H9 (cell line): ENCODE measurements around the gene MTX3. TPM values are rescaled to one million over a fixed set of nuclear protein-coding genes. Genes with fewer than 3 reads are reported as not detected.

ENCODE experiments used
- DNase-seq: peaks from one replicate; pipeline ENCODE4 v3.0.0-alpha.2; 2017
- H2AFZ ChIP-seq: one replicate; pipeline ENCODE4 v1.6.1; 2013; ENCODE audit warnings: mild to moderate bottlenecking, low read length, control low read depth, moderate library complexity
- H2AK5ac ChIP-seq: 2 replicates; pipeline ENCODE4 v1.6.1; 2013; ENCODE audit warnings: low read length, control low read depth, mixed read lengths; ENCODE audit not compliant: insufficient read length
- H2BK120ac ChIP-seq: one replicate; pipeline ENCODE4 v1.6.1; 2013; ENCODE audit warnings: low read depth, mild to moderate bottlenecking, low read length, control low read depth, inconsistent platforms; ENCODE audit not compliant: poor library complexity, severe bottlenecking
- H2BK12ac ChIP-seq: 2 replicates; pipeline ENCODE4 v1.6.1; 2013; ENCODE audit warnings: low read length, control low read depth, mixed read lengths, low read depth; ENCODE audit not compliant: insufficient read length
- H2BK15ac ChIP-seq: 2 replicates; pipeline ENCODE4 v1.6.1; 2013; ENCODE audit warnings: low read depth, low read length, control low read depth
- H2BK20ac ChIP-seq: one replicate; pipeline ENCODE4 v1.6.1; 2013; ENCODE audit warnings: low read depth, mild to moderate bottlenecking, low read length, control low read depth, inconsistent platforms; ENCODE audit not compliant: poor library complexity, severe bottlenecking
- H2BK5ac ChIP-seq: 2 replicates; pipeline ENCODE4 v1.6.1; 2013; ENCODE audit warnings: low read length, control low read depth, mixed read lengths; ENCODE audit not compliant: insufficient read length
- H3K14ac ChIP-seq: 2 replicates; pipeline ENCODE4 v1.6.1; 2013; ENCODE audit warnings: low read length, control low read depth; ENCODE audit not compliant: insufficient read depth
- H3K18ac ChIP-seq: 2 replicates; pipeline ENCODE4 v1.6.1; 2013; ENCODE audit warnings: low read depth, mild to moderate bottlenecking, mixed read lengths, low read length, control low read depth; ENCODE audit not compliant: insufficient read length
- H3K23ac ChIP-seq: 2 replicates; pipeline ENCODE4 v1.6.1; 2013; ENCODE audit warnings: low read length, control low read depth, mixed read lengths, low read depth; ENCODE audit not compliant: insufficient read length
- H3K23me2 ChIP-seq: 2 replicates; pipeline ENCODE4 v1.6.1; 2013; ENCODE audit warnings: low read depth, mild to moderate bottlenecking, mixed read lengths, low read length, control low read depth; ENCODE audit not compliant: insufficient read length, poor library complexity, severe bottlenecking
- H3K27ac ChIP-seq: 2 replicates; pipeline ENCODE4 v1.5.1; 2013; ENCODE audit warnings: low read length, control low read depth, mixed read lengths, low read depth; ENCODE audit not compliant: insufficient read length
- H3K27me3 ChIP-seq: 2 replicates; pipeline ENCODE4 v1.6.1; 2013; ENCODE audit warnings: low read length, control low read depth, inconsistent platforms; ENCODE audit not compliant: insufficient read depth
- H3K4ac ChIP-seq: 2 replicates; pipeline ENCODE4 v1.6.1; 2013; ENCODE audit warnings: low read depth, mild to moderate bottlenecking, control low read depth, inconsistent platforms, low read length, moderate library complexity
- H3K4me1 ChIP-seq: 2 replicates; pipeline ENCODE4 v1.6.1; 2013; ENCODE audit warnings: low read length, control low read depth, inconsistent platforms; ENCODE audit not compliant: insufficient read depth
- H3K4me2 ChIP-seq: 2 replicates; pipeline ENCODE4 v1.6.1; 2013; ENCODE audit warnings: low read length, control low read depth, mixed read lengths; ENCODE audit not compliant: insufficient read length, insufficient read depth
- H3K56ac ChIP-seq: 2 replicates; pipeline ENCODE4 v1.6.1; 2013; ENCODE audit warnings: low read depth, mild to moderate bottlenecking, mixed read lengths, low read length, control low read depth; ENCODE audit not compliant: insufficient read length
- H3K79me1 ChIP-seq: 2 replicates; pipeline ENCODE4 v1.6.1; 2013; ENCODE audit warnings: low read depth, mild to moderate bottlenecking, moderate library complexity, low read length, control low read depth, inconsistent platforms; ENCODE audit not compliant: insufficient read depth, poor library complexity, severe bottlenecking
- H3K79me2 ChIP-seq: 2 replicates; pipeline ENCODE4 v1.6.1; 2013; ENCODE audit warnings: low read length, control low read depth, inconsistent platforms; ENCODE audit not compliant: insufficient read depth
- H3K9ac ChIP-seq: 2 replicates; pipeline ENCODE4 v1.6.1; 2013; ENCODE audit warnings: low read length, control low read depth, mixed read lengths; ENCODE audit not compliant: insufficient read length; ENCODE audit errors: extremely low read depth
- H3K9me3 ChIP-seq: one replicate; pipeline ENCODE4 v1.6.1; 2013; ENCODE audit warnings: low read depth, low read length, inconsistent platforms; ENCODE audit not compliant: control insufficient read depth
- H3T11ph ChIP-seq: one replicate; pipeline ENCODE4 v1.6.1; 2013; ENCODE audit warnings: mild to moderate bottlenecking, low read length, control low read depth, inconsistent platforms
- H4K20me1 ChIP-seq: one replicate; pipeline ENCODE4 v1.6.1; 2013; ENCODE audit not compliant: control insufficient read depth, insufficient read length, insufficient read depth
- H4K5ac ChIP-seq: 2 replicates; pipeline ENCODE4 v1.6.1; 2013; ENCODE audit warnings: low read depth, mild to moderate bottlenecking, mixed read lengths, low read length, control low read depth; ENCODE audit not compliant: insufficient read length
- H4K8ac ChIP-seq: replicated peaks from 2 replicates; pipeline ENCODE4 v1.6.1; 2013; ENCODE audit warnings: low read length, control low read depth, mixed read lengths, low read depth; ENCODE audit not compliant: insufficient read length
- H4K91ac ChIP-seq: 2 replicates; pipeline ENCODE4 v1.6.1; 2013; ENCODE audit warnings: low read depth, mild to moderate bottlenecking, moderate library complexity, mixed read lengths, low read length, control low read depth; ENCODE audit not compliant: insufficient read length
- H3K27ac Mint-ChIP-seq, 3 experiments: 2 replicates in 2 of 3; 3 replicates in 1 of 3; pipeline ENCODE4 v1.8.0; 2020 to 2021; ENCODE audit warnings: mixed read lengths in 3 of 3, mild to moderate bottlenecking in 1 of 3, moderate library complexity in 1 of 3
- H3K27me3 Mint-ChIP-seq: 2 replicates; pipeline ENCODE4 v1.8.0; 2021; ENCODE audit warnings: low read depth, mild to moderate bottlenecking, moderate library complexity, mixed read lengths
- H3K36me3 Mint-ChIP-seq, 3 experiments: 2 replicates in 2 of 3; 3 replicates in 1 of 3; pipeline ENCODE4 v1.8.0; 2020 to 2021; ENCODE audit warnings: low read depth in 3 of 3, mixed read lengths in 3 of 3; ENCODE audit not compliant: insufficient read depth in 1 of 3
- H3K4me1 Mint-ChIP-seq, 2 experiments: 2 replicates each; pipeline ENCODE4 v1.8.0; 2020; ENCODE audit warnings: mixed read lengths in 2 of 2
- H3K4me3 Mint-ChIP-seq, 2 experiments: 2 replicates in 1 of 2; 3 replicates in 1 of 2; pipeline ENCODE4 v1.8.0; 2020 to 2021; ENCODE audit warnings: mild to moderate bottlenecking in 2 of 2, mixed read lengths in 2 of 2, moderate library complexity in 1 of 2
- H3K9me3 Mint-ChIP-seq, 2 experiments: 2 replicates in 1 of 2; 3 replicates in 1 of 2; pipeline ENCODE4 v1.8.0; 2020; ENCODE audit warnings: mild to moderate bottlenecking in 2 of 2, mixed read lengths in 2 of 2, moderate library complexity in 1 of 2
- CTCF ChIP-seq: fragments of 200-600 bp; sonication (generic); conservative IDR thresholded peaks from 3 replicates; pipeline ENCODE4 v1.8.0; 2021; ENCODE audit warnings: antibody characterized with exemption, mild to moderate bottlenecking
- WGBS: extraction: QIAGEN DNeasy Blood & Tissue Kit; methylation state at CpG from one replicate; pipeline ENCODE4 v1.1.7; 2013; ENCODE audit warnings: missing lambda C conversion rate, low lambda C conversion rate, mixed read lengths; ENCODE audit not compliant: insufficient read length; ENCODE audit errors: extremely low coverage; 5-methylcytosine and 5-hydroxymethylcytosine counted together
- total RNA-seq: library from RNA; stranded (reverse); gene quantifications from 2 replicates; pipeline ENCODE4 v1.2.1, GENCODE V29; 2021

The MTX3 gene
- total RNA-seq, 1 experiment from 2014 or later = 24.1 TPM

- no peaks in the 10 kb centered on the region for H3K79me2 ChIP-seq
- DNase-seq = no peak
- no peak overlapping the region for H2BK15ac ChIP-seq
- H3K27ac ChIP-seq = no peak overlapping the region
- no peak overlapping the region for H3K27ac Mint-ChIP-seq
- H3K27me3 Mint-ChIP-seq = no peaks in the 10 kb centered on the region; the same call in 1 of the 2 replicates
- H3T11ph ChIP-seq = no peak overlapping the region
- no CpG with 5 or more reads among the region's 4 CpGs for WGBS
- no peaks in the 10 kb centered on the region for H3K27me3 ChIP-seq
- H2BK5ac ChIP-seq = no peak overlapping the region
- H2BK120ac ChIP-seq = no peak overlapping the region
- no peak overlapping the region for H4K8ac ChIP-seq
- H3K23ac ChIP-seq = no peak overlapping the region
- no peak overlapping the region for H2AFZ ChIP-seq
- no peak overlapping the region for H3K18ac ChIP-seq
- no peak overlapping the region for H3K14ac ChIP-seq
- H4K20me1 ChIP-seq = no peaks in the 10 kb centered on the region
- H2BK12ac ChIP-seq = no peak overlapping the region
- no peak overlapping the region for H3K4me3 Mint-ChIP-seq
- TF ChIP-seq CTCF = no peak
- no peaks in the 10 kb centered on the region for H3K23me2 ChIP-seq
- H4K5ac ChIP-seq = no peak overlapping the region
- no peak overlapping the region for H2AK5ac ChIP-seq
- H3K9ac ChIP-seq = no peak overlapping the region
- H3K9me3 Mint-ChIP-seq = no peaks in the 10 kb centered on the region; a peak in 1 of 5 replicates
- H3K36me3 Mint-ChIP-seq = peaks cover 0 to 10% (median 7%) of the 10 kb centered on the region in 3 experiments; a peak in 4 of 7 replicates
- no peaks in the 10 kb centered on the region for H3K79me1 ChIP-seq
- no peak overlapping the region for H3K4me2 ChIP-seq
- H3K4me1 Mint-ChIP-seq = peaks cover 7% of the 10 kb centered on the region in 2 experiments
- H4K91ac ChIP-seq = no peak overlapping the region
- no peaks in the 10 kb centered on the region for H3K4me1 ChIP-seq
- no peaks in the 10 kb centered on the region for H3K9me3 ChIP-seq
- no peak overlapping the region for H3K56ac ChIP-seq
- no peak overlapping the region for H3K4ac ChIP-seq
- no peak overlapping the region for H2BK20ac ChIP-seq
Measured at GRCh38 chr5:80008995-80009765, 18.1 kb upstream of the MTX3 start.
